CMK (cell line): ENCODE results near the gene DPYD.

Source experiments
- DNase-seq: peaks from one replicate; pipeline ENCODE4 v3.0.0-alpha.2; 2010; ENCODE audit warnings: low read depth

Gene DPYD

DNA sequence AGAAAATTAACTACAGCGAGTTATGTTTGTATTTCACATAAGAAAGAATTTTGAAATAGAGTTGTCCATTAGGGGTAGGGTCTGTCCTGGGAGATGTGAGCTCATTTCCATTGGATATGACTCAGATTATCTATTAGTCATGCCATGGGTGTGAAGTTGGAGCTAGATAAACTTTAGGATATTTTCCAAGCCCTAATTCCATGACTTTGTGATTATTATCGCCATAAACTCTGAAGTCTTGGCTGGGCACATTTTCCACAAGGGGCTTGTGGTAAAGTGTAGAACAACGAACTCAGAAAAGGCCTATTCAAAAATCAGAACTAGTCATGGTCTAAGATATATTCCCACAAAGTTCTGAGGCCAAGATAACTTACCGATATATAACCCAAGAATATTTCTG lies 396.6 kb downstream of the DPYD start:
- no peak for DNase-seq

GRCh38 chr1:97516588-97516987 lies 404.2 kb downstream of the DPYD start:
- DNase-seq = no peak

DNA sequence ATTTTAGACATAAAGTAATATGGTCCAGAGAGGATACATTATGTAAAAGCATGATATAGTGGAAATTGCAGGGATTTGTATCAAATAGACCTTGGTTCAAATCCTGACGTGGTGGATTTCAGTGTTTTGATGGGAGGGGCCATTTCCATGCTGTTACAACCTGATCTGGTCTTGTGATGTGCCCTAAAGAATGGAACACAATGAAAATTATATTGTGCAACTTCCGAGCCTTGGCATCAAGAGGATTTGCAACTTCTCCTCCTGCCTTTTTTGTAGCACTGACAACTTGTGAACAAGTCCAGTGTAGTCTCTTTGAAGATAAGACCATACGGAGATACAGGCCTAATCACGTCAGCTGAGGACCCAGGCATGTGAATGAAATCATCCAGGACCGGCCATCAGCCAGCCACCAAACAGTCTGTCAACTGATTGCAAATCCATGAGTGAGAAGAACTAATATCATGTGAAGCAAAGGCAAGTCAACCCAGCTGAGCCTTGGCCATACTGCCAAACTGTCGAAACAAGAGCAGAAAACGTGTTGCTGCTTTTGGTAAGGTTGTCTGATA lies 412.1 kb downstream of the DPYD start:
- no peak for DNase-seq

DNA sequence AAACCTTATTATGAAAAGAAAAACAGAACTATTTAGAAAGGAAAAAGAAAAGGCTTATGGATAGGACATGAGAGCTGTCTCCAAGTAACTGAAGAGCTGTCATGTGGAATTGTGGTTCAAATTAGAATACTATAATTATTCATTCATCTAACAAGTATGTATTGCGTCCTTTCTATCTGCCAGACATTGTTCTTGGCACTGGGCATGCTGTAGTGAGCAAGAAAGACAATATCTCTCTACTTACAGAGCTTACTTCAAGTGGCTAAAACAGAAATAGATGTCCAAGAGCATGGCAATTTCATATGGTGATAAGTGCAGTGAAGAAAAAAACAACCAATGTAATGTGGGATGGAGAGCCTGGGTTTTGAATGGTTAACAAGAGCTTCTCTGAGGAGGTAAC lies 413.0 kb downstream of the DPYD start:
- DNase-seq = no peak

GRCh38 chr1:97506368-97506767 lies 414.5 kb downstream of the DPYD start:
- DNase-seq = no peak

GRCh38 chr1:97505816-97506215 lies 415.0 kb downstream of the DPYD start:
- DNase-seq = no peak

DNA sequence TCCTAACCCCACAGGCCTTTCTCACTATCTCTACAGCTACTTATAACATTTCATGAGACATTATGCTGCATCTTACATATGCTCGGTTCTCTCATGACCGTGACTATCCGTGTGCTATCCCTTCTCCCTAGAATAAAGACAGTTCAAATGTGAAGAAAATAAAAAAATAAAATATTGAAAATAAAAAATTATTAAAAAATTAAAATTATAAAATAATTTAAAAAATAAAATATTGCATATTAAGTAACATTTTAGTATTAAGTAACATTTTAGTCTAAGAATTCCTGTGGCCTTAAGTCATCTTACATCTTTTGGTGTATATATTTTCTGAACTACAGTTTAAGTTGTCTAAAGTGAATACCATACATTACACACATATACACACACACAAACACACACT lies 415.5 kb downstream of the DPYD start:
- no peak for DNase-seq

DNA sequence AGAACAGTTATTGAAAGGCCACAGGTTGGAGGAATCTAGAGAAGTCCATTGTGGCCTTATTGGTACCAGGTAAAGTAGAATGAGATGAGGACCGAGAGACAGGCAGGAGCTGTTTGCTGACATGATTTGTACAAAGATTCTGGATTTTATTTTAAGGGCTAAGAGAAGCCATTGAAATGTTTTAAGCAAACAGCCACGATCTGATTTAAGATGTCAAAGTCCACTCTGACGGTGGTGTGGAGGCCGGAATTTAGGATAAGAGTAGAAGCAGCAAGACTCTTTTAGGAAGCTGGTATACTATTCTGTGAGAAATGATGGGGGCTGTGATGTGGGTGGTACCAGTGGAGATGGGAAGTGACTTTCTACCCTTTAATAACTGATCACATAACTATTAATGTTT lies 418.5 kb downstream of the DPYD start:
- DNase-seq = no peak

DNA sequence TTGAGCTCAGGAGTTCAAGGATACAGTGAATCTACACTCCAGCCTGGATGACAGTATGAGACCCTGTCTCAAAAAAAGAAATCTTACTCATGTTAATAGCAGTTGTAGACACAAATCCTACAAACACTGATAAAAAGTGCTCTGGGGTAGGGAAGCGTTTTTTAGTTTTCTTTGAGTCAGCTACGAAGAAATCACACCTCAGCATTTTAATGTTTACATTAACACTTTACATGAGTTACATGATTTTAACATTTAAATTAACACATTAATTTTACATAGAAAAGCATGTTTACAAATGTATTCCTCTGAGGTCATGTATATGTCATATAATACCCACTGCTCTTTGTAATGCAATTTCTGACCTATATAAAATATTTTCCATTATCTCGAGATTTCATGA lies 419.2 kb downstream of the DPYD start:
- DNase-seq = no peak

DNA sequence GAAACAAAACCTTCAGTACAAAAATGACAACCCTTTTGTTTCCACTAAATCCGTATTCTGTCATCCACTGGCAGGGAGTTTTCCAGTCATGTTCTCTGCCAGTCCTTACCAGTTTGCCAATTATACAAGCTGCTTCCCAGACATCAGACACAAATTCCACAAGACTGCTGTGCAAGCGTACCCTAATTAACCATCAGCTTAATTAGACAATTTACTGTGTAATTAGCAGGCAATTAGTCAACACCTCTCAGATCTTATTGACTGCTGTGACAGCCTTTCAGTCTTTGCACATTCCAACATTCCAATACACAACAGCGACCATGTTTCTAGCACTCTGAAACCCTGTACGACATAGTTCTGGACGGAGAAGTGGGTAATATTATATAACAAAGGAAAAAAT lies 420.1 kb downstream of the DPYD start:
- no peak for DNase-seq

DNA sequence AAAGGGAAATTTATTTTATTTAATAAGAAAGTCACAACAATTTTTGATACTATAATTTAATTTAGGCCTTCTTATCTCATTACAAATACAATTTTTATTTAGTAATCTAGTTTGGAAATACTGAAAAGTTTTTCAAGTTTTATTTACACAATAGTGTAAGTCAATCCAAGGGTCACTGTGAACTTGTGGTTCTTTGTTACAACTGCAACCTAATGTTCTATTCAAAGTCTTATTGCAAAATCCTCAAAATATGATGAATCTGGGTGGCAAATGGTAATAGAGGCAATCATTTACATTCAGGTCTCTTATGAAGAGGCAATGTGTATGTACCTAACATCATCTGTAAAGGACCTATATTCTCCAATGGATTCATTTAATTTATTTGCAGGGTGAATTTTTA lies 421.2 kb downstream of the DPYD start:
- DNase-seq = no peak

GRCh38 chr1:97489834-97490233 lies 431.0 kb downstream of the DPYD start:
- no peak for DNase-seq

DNA sequence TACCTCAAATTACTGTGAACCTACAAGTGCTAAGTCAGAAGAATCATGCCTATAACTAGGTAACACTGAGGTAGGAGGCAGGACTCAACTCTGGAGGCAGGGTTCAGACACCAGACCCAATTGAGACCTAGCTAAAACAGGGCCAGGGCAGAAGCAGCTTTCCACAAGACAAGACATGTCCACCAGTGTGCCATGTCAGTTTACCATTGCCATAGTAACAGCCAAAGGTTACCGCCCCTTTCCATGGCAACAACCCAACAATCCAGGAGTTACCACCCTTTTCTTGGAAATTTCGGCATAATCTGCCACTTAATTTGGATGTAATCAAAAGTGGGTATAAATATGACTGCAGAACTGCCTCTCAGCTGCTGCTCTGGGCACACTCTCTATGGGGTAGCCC lies 432.3 kb downstream of the DPYD start:
- DNase-seq = no peak

GRCh38 chr1:97482022-97482421 lies 438.8 kb downstream of the DPYD start:
- DNase-seq = no peak

- DNase-seq = no peak
Observed at GRCh38 chr1:97467445-97467844, 453.4 kb downstream of the DPYD start.

DNA sequence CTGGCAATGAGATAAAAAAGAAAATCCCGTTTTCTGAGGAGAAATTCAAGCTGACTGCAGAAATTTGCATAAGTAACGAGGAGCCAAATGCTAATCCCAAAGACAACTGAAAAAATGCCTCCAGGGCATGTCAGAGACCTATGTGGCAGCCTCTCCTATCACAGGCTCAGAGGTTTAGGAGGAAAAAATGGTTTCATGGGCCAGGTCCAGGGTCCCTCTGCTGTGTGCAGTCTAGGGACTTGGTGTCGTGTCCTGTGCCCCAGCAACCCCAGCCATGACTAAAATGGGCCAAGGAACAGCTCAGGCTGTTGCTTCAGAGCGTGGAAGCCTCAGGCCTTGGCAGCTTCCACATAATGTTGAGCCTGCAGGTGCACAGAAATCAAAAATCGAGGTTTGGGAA lies 456.5 kb downstream of the DPYD start:
- no peak for DNase-seq

DNA sequence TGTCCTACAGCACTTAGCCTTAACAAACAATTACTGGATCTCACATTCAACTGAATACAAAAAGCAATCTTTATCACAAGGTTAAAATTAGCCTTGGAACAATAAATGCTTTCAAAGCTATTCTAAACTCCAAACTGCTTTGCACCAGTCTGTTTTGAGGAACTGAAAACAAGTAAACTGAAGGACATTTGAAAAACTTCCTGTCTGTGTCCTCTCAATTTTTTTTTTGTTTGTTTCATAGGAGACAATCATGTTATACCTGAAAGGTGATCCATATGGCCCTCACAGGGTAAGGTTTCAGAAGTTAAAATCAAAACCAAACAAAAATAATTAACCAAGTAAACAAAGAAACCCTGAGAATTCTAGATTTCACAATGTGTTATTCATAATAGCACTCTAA lies 459.1 kb downstream of the DPYD start:
- no peak for DNase-seq

- no peak for DNase-seq
Observed at GRCh38 chr1:97457446-97458089, 463.3 kb downstream of the DPYD start.

DNA sequence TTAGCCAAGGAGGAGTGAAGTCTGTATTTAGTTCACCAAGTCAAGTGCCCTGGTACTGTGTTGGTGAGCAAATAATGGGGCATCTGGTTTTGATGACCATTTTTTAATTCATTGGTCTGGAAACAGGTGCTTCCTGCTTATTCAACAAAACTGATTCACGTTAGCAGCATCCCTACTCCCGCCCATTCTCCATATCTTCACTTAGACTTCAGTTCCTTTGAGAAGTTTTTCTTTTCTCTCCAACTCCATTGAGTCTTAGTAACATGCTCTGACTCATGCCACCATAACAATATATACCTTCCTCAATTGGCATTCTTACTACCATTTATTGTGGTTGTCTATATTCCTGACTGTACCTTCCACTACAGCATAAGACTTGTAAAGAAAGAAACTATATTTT lies 468.9 kb downstream of the DPYD start:
- no peak for DNase-seq

DNA sequence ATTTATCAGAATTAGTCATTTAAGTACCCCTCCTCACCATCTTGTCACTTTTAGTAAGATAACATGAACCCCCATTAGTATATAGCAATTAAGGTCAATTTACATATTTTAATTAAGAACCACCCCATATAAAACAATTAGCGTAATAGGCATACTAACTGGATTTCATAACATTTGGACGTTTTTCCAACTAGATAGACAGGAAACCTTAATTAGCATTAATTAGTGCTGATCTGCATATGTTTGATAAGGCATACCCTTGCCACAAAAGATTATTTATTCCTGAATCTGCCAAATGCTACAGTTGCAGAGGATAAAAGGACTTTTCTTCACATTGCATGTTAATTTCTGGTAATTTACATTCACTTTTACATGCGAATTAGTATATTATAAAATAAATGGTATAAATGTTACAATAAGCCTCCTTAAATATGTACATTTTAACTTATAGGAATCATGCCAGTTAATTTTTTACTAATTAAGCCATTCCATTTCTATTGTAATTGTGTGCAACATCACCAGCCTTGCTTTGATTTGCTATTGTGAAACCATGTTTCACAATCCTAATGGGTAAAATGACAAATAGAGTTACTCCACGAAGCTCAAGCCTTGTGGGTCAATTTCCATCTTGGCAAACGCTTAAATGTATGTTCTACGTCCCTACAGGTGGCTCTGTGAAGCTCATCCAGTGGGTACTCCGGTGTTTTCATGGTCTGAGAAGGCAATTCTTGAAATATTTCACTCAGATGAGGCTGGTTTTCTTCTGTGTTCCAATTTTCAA lies 469.6 kb downstream of the DPYD start:
- no peak for DNase-seq

DNA sequence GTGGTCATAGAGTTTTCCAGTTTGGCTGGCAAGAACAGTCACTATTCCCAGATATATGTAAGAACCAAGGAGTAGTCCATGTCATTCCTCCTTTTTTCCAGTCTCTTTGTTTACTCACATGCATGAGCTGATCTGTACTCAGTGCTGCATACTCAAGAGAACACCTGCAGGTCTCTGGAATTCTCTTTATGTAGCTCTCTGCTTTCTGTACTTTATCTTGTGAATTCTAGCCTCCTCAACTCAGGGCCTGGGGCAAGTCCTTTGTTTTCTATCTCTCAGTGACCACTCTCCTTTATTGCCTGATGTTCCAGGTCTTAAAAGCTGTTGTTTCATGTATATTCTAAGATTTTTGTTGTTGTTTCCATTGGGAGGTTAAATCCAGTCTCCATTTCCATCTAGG lies 478.9 kb downstream of the DPYD start:
- no peak for DNase-seq

- DNase-seq = no peak
Observed at GRCh38 chr1:97433824-97434177, 487.0 kb downstream of the DPYD start.

DNA sequence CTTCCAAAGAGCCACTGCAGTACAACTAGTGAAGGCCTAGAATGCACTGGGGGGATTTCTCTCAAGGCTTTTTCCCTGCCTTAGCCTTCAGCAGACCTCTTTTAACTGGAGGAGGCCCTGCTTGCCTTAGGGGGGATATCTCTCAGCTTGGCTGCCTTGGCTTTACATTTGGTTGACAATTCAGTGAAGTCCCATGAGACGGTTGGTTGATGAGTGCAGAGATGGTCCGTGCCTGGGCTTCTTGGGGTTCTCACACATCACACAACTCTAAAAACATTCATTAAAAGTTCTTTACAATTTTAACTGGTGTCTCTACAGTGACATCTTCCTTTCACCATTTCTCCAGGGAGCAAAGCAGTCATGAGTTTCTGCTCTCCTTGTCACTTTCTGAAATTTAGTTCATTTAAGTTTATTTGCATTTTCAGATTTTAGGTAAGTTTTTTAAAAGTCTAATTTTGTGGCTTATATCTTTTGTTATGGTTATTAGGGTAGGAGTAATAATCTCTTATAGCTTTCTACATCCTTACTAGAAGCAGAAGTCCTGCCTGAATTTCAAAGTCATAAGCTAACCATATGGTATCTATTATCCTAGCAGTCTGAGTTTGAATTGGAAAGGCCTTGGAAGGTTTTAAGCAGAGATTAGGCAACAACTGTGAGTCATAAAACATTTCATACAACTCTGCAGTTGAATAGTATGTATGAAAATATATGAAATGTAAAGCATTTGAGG lies 487.6 kb downstream of the DPYD start:
- no peak for DNase-seq
